H9 (cell line): ENCODE results near the gene AFAP1. TPM values are rescaled to one million over a fixed set of nuclear protein-coding genes. Genes with fewer than 3 reads are reported as not detected.

Experiments used
- DNase-seq: peaks from one replicate; pipeline ENCODE4 v3.0.0-alpha.2; 2017
- H2AFZ ChIP-seq: one replicate; pipeline ENCODE4 v1.6.1; 2013; ENCODE audit warnings: mild to moderate bottlenecking, low read length, control low read depth, moderate library complexity
- H2AK5ac ChIP-seq: 2 replicates; pipeline ENCODE4 v1.6.1; 2013; ENCODE audit warnings: low read length, control low read depth, mixed read lengths; ENCODE audit not compliant: insufficient read length
- H2BK120ac ChIP-seq: one replicate; pipeline ENCODE4 v1.6.1; 2013; ENCODE audit warnings: low read depth, mild to moderate bottlenecking, low read length, control low read depth, inconsistent platforms; ENCODE audit not compliant: poor library complexity, severe bottlenecking
- H2BK12ac ChIP-seq: 2 replicates; pipeline ENCODE4 v1.6.1; 2013; ENCODE audit warnings: low read length, control low read depth, mixed read lengths, low read depth; ENCODE audit not compliant: insufficient read length
- H2BK15ac ChIP-seq: 2 replicates; pipeline ENCODE4 v1.6.1; 2013; ENCODE audit warnings: low read depth, low read length, control low read depth
- H2BK20ac ChIP-seq: one replicate; pipeline ENCODE4 v1.6.1; 2013; ENCODE audit warnings: low read depth, mild to moderate bottlenecking, low read length, control low read depth, inconsistent platforms; ENCODE audit not compliant: poor library complexity, severe bottlenecking
- H2BK5ac ChIP-seq: 2 replicates; pipeline ENCODE4 v1.6.1; 2013; ENCODE audit warnings: low read length, control low read depth, mixed read lengths; ENCODE audit not compliant: insufficient read length
- H3K14ac ChIP-seq: 2 replicates; pipeline ENCODE4 v1.6.1; 2013; ENCODE audit warnings: low read length, control low read depth; ENCODE audit not compliant: insufficient read depth
- H3K18ac ChIP-seq: 2 replicates; pipeline ENCODE4 v1.6.1; 2013; ENCODE audit warnings: low read depth, mild to moderate bottlenecking, mixed read lengths, low read length, control low read depth; ENCODE audit not compliant: insufficient read length
- H3K23ac ChIP-seq: 2 replicates; pipeline ENCODE4 v1.6.1; 2013; ENCODE audit warnings: low read length, control low read depth, mixed read lengths, low read depth; ENCODE audit not compliant: insufficient read length
- H3K23me2 ChIP-seq: 2 replicates; pipeline ENCODE4 v1.6.1; 2013; ENCODE audit warnings: low read depth, mild to moderate bottlenecking, mixed read lengths, low read length, control low read depth; ENCODE audit not compliant: insufficient read length, poor library complexity, severe bottlenecking
- H3K27ac ChIP-seq: 2 replicates; pipeline ENCODE4 v1.5.1; 2013; ENCODE audit warnings: low read length, control low read depth, mixed read lengths, low read depth; ENCODE audit not compliant: insufficient read length
- H3K27me3 ChIP-seq: 2 replicates; pipeline ENCODE4 v1.6.1; 2013; ENCODE audit warnings: low read length, control low read depth, inconsistent platforms; ENCODE audit not compliant: insufficient read depth
- H3K4ac ChIP-seq: 2 replicates; pipeline ENCODE4 v1.6.1; 2013; ENCODE audit warnings: low read depth, mild to moderate bottlenecking, control low read depth, inconsistent platforms, low read length, moderate library complexity
- H3K4me1 ChIP-seq: 2 replicates; pipeline ENCODE4 v1.6.1; 2013; ENCODE audit warnings: low read length, control low read depth, inconsistent platforms; ENCODE audit not compliant: insufficient read depth
- H3K4me2 ChIP-seq: 2 replicates; pipeline ENCODE4 v1.6.1; 2013; ENCODE audit warnings: low read length, control low read depth, mixed read lengths; ENCODE audit not compliant: insufficient read length, insufficient read depth
- H3K56ac ChIP-seq: 2 replicates; pipeline ENCODE4 v1.6.1; 2013; ENCODE audit warnings: low read depth, mild to moderate bottlenecking, mixed read lengths, low read length, control low read depth; ENCODE audit not compliant: insufficient read length
- H3K79me1 ChIP-seq: 2 replicates; pipeline ENCODE4 v1.6.1; 2013; ENCODE audit warnings: low read depth, mild to moderate bottlenecking, moderate library complexity, low read length, control low read depth, inconsistent platforms; ENCODE audit not compliant: insufficient read depth, poor library complexity, severe bottlenecking
- H3K79me2 ChIP-seq: 2 replicates; pipeline ENCODE4 v1.6.1; 2013; ENCODE audit warnings: low read length, control low read depth, inconsistent platforms; ENCODE audit not compliant: insufficient read depth
- H3K9ac ChIP-seq: 2 replicates; pipeline ENCODE4 v1.6.1; 2013; ENCODE audit warnings: low read length, control low read depth, mixed read lengths; ENCODE audit not compliant: insufficient read length; ENCODE audit errors: extremely low read depth
- H3K9me3 ChIP-seq: one replicate; pipeline ENCODE4 v1.6.1; 2013; ENCODE audit warnings: low read depth, low read length, inconsistent platforms; ENCODE audit not compliant: control insufficient read depth
- H3T11ph ChIP-seq: one replicate; pipeline ENCODE4 v1.6.1; 2013; ENCODE audit warnings: mild to moderate bottlenecking, low read length, control low read depth, inconsistent platforms
- H4K20me1 ChIP-seq: one replicate; pipeline ENCODE4 v1.6.1; 2013; ENCODE audit not compliant: control insufficient read depth, insufficient read length, insufficient read depth
- H4K5ac ChIP-seq: 2 replicates; pipeline ENCODE4 v1.6.1; 2013; ENCODE audit warnings: low read depth, mild to moderate bottlenecking, mixed read lengths, low read length, control low read depth; ENCODE audit not compliant: insufficient read length
- H4K8ac ChIP-seq: replicated peaks from 2 replicates; pipeline ENCODE4 v1.6.1; 2013; ENCODE audit warnings: low read length, control low read depth, mixed read lengths, low read depth; ENCODE audit not compliant: insufficient read length
- H4K91ac ChIP-seq: 2 replicates; pipeline ENCODE4 v1.6.1; 2013; ENCODE audit warnings: low read depth, mild to moderate bottlenecking, moderate library complexity, mixed read lengths, low read length, control low read depth; ENCODE audit not compliant: insufficient read length
- H3K27ac Mint-ChIP-seq, 3 experiments: 2 replicates in 2 of 3; 3 replicates in 1 of 3; pipeline ENCODE4 v1.8.0; 2020 to 2021; ENCODE audit warnings: mixed read lengths in 3 of 3, mild to moderate bottlenecking in 1 of 3, moderate library complexity in 1 of 3
- H3K27me3 Mint-ChIP-seq: 2 replicates; pipeline ENCODE4 v1.8.0; 2021; ENCODE audit warnings: low read depth, mild to moderate bottlenecking, moderate library complexity, mixed read lengths
- H3K36me3 Mint-ChIP-seq, 3 experiments: 2 replicates in 2 of 3; 3 replicates in 1 of 3; pipeline ENCODE4 v1.8.0; 2020 to 2021; ENCODE audit warnings: low read depth in 3 of 3, mixed read lengths in 3 of 3; ENCODE audit not compliant: insufficient read depth in 1 of 3
- H3K4me1 Mint-ChIP-seq, 2 experiments: 2 replicates each; pipeline ENCODE4 v1.8.0; 2020; ENCODE audit warnings: mixed read lengths in 2 of 2
- H3K4me3 Mint-ChIP-seq, 2 experiments: 2 replicates in 1 of 2; 3 replicates in 1 of 2; pipeline ENCODE4 v1.8.0; 2020 to 2021; ENCODE audit warnings: mild to moderate bottlenecking in 2 of 2, mixed read lengths in 2 of 2, moderate library complexity in 1 of 2
- H3K9me3 Mint-ChIP-seq, 2 experiments: 2 replicates in 1 of 2; 3 replicates in 1 of 2; pipeline ENCODE4 v1.8.0; 2020; ENCODE audit warnings: mild to moderate bottlenecking in 2 of 2, mixed read lengths in 2 of 2, moderate library complexity in 1 of 2
- CTCF ChIP-seq: fragments of 200-600 bp; sonication (generic); conservative IDR thresholded peaks from 3 replicates; pipeline ENCODE4 v1.8.0; 2021; ENCODE audit warnings: antibody characterized with exemption, mild to moderate bottlenecking
- WGBS: extraction: QIAGEN DNeasy Blood & Tissue Kit; methylation state at CpG from one replicate; pipeline ENCODE4 v1.1.7; 2013; ENCODE audit warnings: missing lambda C conversion rate, low lambda C conversion rate, mixed read lengths; ENCODE audit not compliant: insufficient read length; ENCODE audit errors: extremely low coverage; 5-methylcytosine and 5-hydroxymethylcytosine counted together
- total RNA-seq: library from RNA; stranded (reverse); gene quantifications from 2 replicates; pipeline ENCODE4 v1.2.1, GENCODE V29; 2021

Gene AFAP1
- total RNA-seq, 1 experiment from 2014 or later: 6.5 TPM

- no peak overlapping the region for H3K14ac ChIP-seq
- H3K4ac ChIP-seq: no peak overlapping the region
- H2BK15ac ChIP-seq: no peak overlapping the region
- no peaks in the 10 kb centered on the region for H3K79me2 ChIP-seq
- no peak overlapping the region for H4K8ac ChIP-seq
- no peak overlapping the region for H3K18ac ChIP-seq
- H2BK12ac ChIP-seq: no peak overlapping the region
- no peak overlapping the region for H2BK120ac ChIP-seq
- no peak overlapping the region for H3K4me2 ChIP-seq
- peaks cover 10% of the 10 kb centered on the region; the same call in 1 of the 2 replicates for H3K4me1 ChIP-seq
- no peak overlapping the region for H4K5ac ChIP-seq
- H3K9me3 Mint-ChIP-seq: peaks cover 6% of the 10 kb centered on the region in 2 experiments; a peak in 4 of 5 replicates
- no peak overlapping the region for H2AK5ac ChIP-seq
- no peak overlapping the region for H2BK20ac ChIP-seq
- no peak overlapping the region for H3K27ac Mint-ChIP-seq
- peaks cover 40 to 53% of the 10 kb centered on the region in 2 experiments for H3K4me1 Mint-ChIP-seq
- DNase-seq: no peak
- no peak overlapping the region for H3K56ac ChIP-seq
- H3K79me1 ChIP-seq: no peaks in the 10 kb centered on the region
- no peak overlapping the region for H2AFZ ChIP-seq
- no peak overlapping the region for H3K4me3 Mint-ChIP-seq
- no peak overlapping the region for H3K23ac ChIP-seq
- no peak overlapping the region for H3T11ph ChIP-seq
- H3K36me3 Mint-ChIP-seq: peaks cover 8 to 14% (median 10%) of the 10 kb centered on the region in 3 experiments
- H3K27me3 ChIP-seq: no peaks in the 10 kb centered on the region
- H2BK5ac ChIP-seq: no peak overlapping the region
- TF ChIP-seq CTCF: no peak
- no peak overlapping the region for H3K9ac ChIP-seq
- H3K27ac ChIP-seq: no peak overlapping the region
- no peaks in the 10 kb centered on the region for H4K20me1 ChIP-seq
- no peaks in the 10 kb centered on the region for H3K23me2 ChIP-seq
- H4K91ac ChIP-seq: no peak overlapping the region
- no peaks in the 10 kb centered on the region for H3K27me3 Mint-ChIP-seq
- no CpG with 5 or more reads among the region's 4 CpGs for WGBS
- H3K9me3 ChIP-seq: no peaks in the 10 kb centered on the region
These were observed 80.3 kb downstream of the AFAP1 start for GRCh38 chr4:7859326-7859725.
